HG02759 (cell line): ENCODE data around the gene WWOX.

ENCODE experiments used
- ATAC-seq: cut with Tn5 transposase; IDR thresholded peaks from one replicate; pipeline ENCODE4 v1.9.1; 2021; ENCODE audit warnings: mild to moderate bottlenecking, moderate library complexity; ENCODE audit not compliant: unreplicated experiment

Gene WWOX

DNA sequence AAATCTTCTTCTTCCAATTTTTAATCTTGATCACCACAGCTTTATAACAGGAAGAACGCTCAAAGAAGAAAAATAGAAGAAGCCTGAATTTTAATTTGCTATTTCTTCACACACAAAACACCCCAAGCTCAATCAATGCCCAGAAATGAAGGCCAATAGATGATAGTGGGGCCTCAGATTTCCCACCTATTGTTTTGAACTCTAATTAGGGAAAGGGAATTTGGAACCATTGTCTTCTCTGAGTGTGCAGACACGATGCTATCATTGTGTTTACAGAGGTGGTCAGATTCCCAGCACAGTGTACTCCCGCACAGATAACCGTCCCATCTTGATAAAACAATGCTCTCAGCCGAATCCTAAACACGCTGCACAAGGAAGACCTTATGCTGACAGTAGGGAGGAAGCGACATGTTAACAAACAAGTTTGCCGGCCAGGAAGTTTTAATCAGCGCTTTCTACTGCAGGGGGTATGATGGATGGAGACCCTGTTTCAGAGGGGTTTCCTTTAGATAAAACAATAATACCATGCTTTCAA is 816.4 kb downstream of the WWOX start:
- no peak for ATAC-seq

- ATAC-seq, result no peak
Measured at GRCh38 chr16:78916928-78917545, 817.6 kb downstream of the WWOX start.

- ATAC-seq, result no peak
Measured at GRCh38 chr16:78918805-78919305, 819.4 kb downstream of the WWOX start.

DNA sequence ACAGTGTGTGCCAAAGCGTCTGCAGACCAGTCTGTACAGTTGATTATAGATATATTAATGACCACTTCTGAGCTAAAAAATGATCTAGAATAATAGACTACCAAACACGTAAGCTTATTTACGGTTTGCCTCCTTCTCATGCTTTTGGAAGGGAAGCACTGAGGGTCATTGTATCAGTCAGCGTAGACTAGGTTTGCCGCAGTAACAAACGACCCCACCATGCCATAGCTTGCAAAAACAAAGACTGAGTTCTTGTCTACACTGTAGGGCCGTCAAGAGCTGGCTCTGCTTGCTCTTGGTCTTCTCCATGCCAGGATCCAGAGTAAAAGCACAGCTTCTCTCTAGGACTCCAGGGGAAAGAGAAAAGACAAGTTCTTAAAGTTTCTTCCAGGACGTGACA is 820.4 kb downstream of the WWOX start:
- ATAC-seq, result no peak

GRCh38 chr16:78920621-78921020 is 821.2 kb downstream of the WWOX start:
- no peak for ATAC-seq

GRCh38 chr16:78925083-78925767 is 825.8 kb downstream of the WWOX start:
- peak; percentile 55 for ATAC-seq

- no peak for ATAC-seq
Measured at GRCh38 chr16:78926723-78927210, 827.3 kb downstream of the WWOX start.

DNA sequence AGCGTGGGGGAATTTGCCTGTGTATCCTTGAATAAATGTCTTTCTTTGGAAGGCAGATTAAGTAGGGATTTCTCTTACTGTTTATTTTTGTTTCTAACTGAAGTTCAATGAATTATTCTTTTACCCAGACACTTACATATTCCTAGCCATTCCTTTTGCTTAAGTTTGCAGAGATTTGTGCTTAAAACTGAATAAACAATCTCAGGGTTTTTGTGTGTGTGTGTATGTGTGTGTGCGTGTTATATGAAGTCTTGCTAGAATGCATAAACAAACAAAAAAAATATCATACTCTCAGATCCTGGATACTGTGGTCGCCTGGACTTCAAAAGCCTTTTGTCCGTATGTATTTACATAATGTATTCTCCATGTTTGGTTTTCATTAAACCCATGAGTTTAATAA is 828.3 kb downstream of the WWOX start:
- no peak for ATAC-seq

- no peak for ATAC-seq
Measured at GRCh38 chr16:78929841-78930240, 830.4 kb downstream of the WWOX start.

DNA sequence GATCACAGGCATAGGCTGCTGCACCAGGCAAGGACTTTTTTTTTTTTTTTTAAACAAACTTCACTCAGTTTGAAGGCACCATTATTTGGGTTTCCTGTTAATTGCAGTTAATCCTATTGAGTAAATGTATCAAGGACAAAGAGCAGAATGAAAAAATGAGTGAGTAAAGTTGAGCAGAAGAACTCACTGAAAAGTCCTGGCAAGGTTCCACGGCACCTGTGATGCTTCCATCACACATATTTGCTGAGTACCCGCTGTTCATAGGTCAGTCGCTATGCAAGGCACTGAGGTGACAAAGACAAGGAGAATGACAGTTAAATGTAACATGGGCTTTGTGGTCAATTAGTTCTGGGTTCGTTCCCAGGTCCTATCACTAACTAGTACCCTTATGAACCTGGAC is 831.1 kb downstream of the WWOX start:
- no peak for ATAC-seq

DNA sequence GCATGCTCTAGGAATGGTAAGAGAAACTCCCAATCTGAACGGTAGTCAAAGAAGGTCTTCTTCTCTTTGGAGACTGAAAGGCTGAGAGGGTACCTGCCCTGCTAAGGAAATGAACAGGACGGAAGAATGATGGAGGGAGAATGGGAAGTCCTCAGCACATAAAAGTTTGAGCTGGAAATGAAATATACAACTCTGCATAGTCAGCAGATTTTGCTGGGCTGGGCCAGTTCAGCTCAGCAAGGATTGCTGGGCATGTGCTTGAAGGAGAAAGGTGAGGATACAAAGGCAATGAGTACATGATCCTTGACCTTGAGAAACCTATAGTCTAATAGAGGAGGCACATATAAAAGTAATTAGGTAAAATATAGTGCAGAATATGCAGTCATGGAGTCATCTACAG is 831.8 kb downstream of the WWOX start:
- ATAC-seq, result no peak

GRCh38 chr16:78931678-78932077 is 832.2 kb downstream of the WWOX start:
- no peak for ATAC-seq

- no peak for ATAC-seq
Measured at GRCh38 chr16:78932355-78932943, 833.0 kb downstream of the WWOX start.

DNA sequence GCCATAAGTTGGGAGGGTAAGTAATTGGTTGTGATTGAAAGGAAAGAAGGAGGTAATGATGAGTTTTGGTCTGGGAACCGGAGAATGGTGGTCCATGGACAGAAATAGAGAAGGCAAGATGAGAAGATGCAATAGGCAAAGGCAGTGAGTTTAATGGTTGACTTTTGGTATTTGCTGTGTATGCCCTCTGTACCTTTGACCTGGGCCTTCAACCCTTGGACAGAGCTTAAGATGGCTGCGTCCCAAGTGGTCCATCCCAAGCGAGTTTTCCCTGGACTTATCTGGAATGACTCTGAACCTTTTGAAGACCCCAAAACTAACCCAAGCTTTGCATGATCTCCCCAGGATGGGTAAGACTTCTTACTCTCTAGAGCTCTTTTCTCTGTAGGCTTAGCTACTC is 836.6 kb downstream of the WWOX start:
- ATAC-seq, result no peak

- ATAC-seq, result no peak
Measured at GRCh38 chr16:78939597-78939996, 840.1 kb downstream of the WWOX start.

DNA sequence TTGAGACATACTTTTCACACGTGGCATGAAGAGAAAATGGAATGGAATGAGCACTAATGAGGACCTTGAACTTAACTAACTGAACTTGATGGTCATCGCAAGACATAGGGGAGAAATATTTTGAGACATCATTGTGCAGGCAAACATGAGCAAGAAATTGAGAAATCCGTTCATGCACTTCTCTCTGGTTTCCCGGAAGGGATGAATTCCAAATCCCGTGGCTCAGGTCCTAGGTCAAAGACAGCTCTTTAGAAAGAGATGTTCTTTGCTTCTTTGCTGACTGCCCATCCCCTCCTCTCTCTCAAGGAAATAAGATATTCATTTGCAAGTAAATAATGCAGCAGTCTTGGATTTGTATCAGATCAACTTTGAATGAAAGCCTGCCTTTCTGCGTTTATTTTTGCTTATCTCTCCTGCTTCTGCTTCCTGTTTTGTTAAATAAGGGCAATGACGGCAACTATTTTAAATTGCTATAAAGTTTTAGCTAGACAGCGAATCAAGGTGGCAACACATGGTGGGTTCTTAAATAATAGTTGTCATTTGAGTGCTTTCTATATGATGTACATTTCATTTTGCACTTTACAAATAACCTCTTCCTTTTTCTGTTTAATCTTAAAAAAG is 843.3 kb downstream of the WWOX start:
- ATAC-seq, result no peak

DNA sequence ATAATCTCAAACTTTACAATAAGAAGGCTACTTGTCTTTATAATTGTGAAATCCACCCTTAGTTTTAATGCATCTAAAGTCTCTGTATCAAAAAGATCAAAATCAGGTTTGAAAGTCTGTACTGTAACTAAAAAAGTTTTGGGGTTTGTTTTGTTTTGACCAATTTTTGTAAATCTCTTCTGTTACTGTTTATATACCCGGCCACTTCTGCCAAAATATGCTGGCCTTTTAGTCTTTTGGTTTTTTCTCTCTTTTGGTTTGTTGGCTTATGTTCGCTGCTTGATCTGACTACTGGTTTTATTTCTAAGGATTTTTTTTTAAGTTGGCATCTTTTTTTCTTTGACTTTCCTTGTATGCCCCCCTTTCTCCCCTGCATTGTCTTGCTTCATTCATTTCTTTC is 845.9 kb downstream of the WWOX start:
- no peak for ATAC-seq

GRCh38 chr16:78946556-78946955 is 847.1 kb downstream of the WWOX start:
- ATAC-seq, result no peak

DNA sequence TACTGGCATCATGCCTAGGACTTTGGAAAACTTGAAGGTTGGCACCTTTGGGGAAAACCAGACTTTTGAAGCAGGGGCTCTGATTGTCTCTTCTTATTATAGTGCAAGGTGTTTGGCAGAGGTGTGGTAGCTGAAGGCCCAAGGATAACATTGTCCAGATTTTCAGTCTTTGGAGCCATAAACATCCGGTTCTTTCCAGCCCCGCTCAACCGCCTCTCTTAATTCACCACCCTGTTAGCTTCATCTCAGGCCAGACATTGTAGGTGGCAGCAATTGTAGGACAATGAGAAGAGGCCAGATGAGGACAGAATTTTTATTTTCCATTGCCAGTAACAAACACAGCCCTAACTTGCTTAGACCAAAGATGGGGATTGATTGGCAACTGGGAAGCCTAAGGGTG is 851.3 kb downstream of the WWOX start:
- ATAC-seq, result no peak

DNA sequence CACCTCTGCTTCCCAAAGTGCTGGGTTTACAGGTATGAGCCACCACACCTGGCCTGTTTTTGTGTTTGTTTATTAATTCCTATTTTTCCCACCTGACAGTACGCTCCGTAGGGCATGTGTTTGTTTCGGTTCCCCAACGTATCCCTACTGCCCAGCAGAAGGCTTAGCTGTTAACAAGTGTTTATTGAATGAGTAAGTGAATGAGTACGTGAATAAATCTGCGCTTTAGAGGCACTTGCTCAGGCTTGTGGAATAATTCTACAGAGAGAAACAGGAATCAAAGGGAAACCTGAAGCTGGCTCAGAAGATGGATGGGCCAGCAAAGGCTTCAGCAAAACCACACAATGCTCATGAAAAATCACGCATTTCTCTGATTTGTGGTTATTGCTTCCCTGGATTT is 853.2 kb downstream of the WWOX start:
- ATAC-seq, result no peak

DNA sequence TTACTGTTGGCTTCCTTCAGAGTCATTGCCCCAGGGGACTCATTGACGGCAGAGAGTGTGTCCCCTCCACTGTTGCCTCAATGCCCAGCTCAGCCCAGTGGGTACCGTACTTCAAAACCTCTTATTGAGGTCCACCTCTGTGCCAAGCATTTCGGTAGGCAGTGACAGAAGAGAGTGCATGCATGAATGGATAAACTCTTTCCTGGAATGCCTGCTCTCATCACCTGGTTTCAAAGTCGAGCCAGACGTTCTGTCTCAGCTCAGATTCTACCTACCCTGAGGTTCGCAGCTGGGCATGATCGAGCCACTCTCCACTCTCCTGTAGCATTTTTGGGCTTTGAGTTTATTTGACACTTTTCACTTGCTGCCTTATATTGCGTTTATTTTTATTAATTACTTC is 854.1 kb downstream of the WWOX start:
- ATAC-seq, result no peak
